Tibial nerve (tissue), 4 donors: Measurements from ENCODE around the gene FEM1B. TPM values are rescaled to one million over a fixed set of nuclear protein-coding genes. Genes with fewer than 3 reads are reported as not detected.

Experiments
- DNase-seq, 2 donors: peaks; one replicate each; pipeline ENCODE4 v3.0.0-alpha.2; 2019; ENCODE audit warnings: low spot score in 2 of 2
- H3K27ac ChIP-seq, 4 donors: fragments of 200-600 bp; sonication (generic) in 3 of 4; one replicate each; pipeline ENCODE4 v1.5.1; 2017 to 2019; ENCODE audit warnings: mild to moderate bottlenecking in 1 of 4
- H3K27me3 ChIP-seq, 2 donors: fragments of 200-600 bp; sonication (generic) in 1 of 2; one replicate each; pipeline versions ENCODE4 v1.5.1 to v1.6.0; 2017 to 2019
- H3K36me3 ChIP-seq, 3 donors: fragments of 200-600 bp; sonication (generic); one replicate each; pipeline ENCODE4 v1.5.1; 2018 to 2019
- H3K4me1 ChIP-seq, 4 donors: fragments of 200-600 bp; sonication (generic) in 3 of 4; one replicate each; pipeline ENCODE4 v1.5.1; 2017 to 2019
- H3K4me3 ChIP-seq, 4 donors: fragments of 200-600 bp; sonication (generic) in 3 of 4; one replicate each; pipeline ENCODE4 v1.5.1; 2017 to 2019; ENCODE audit warnings: mild to moderate bottlenecking in 1 of 4, moderate library complexity in 1 of 4
- H3K9me3 ChIP-seq, 4 donors: fragments of 200-600 bp; sonication (generic) in 3 of 4; one replicate each; pipeline ENCODE4 v1.5.1; 2017 to 2019
- CTCF ChIP-seq, 5 experiments: fragments of 200-600 bp in 3 of 5; fragments of 450-650 bp in 2 of 5; sonication (generic) in 3 of 5; IDR thresholded peaks; one replicate each; pipeline ENCODE4 v1.5.1; 2016 to 2019; ENCODE audit warnings: antibody characterized with exemption in 5 of 5, mild to moderate bottlenecking in 3 of 5, moderate library complexity in 2 of 5
- EP300 ChIP-seq, 2 donors: sonication (generic); formaldehyde crosslinking; IDR thresholded peaks; one replicate each; pipeline ENCODE4 v1.6.1; 2017; ENCODE audit warnings: antibody characterized with exemption in 2 of 2, mild to moderate bottlenecking in 1 of 2
- POLR2A ChIP-seq, 2 donors: fragments of 450-650 bp; IDR thresholded peaks; one replicate each; pipeline ENCODE4 v1.6.1; 2017; ENCODE audit warnings: antibody characterized with exemption in 2 of 2, mild to moderate bottlenecking in 2 of 2, moderate library complexity in 2 of 2
- WGBS, 2 donors: methylation state at CpG; one replicate each; pipeline ENCODE4 v1.1.5; 2018; 5-methylcytosine and 5-hydroxymethylcytosine counted together
- total RNA-seq, 4 donors: library from RNA; depleted of rRNA; stranded (reverse); fragments of >200 nt; gene quantifications; one replicate each; pipeline ENCODE4 v1.1.0, GENCODE V29; 2016

The FEM1B gene
- total RNA-seq, 4 donors from 2014 or later: 39.0 to 47.6 (median 39.9) TPM

- Histone ChIP-seq H3K36me3 (no peaks in the 10 kb centered on the region), H3K9me3 (no peaks in the 10 kb centered on the region), H3K27me3 (no peaks in the 10 kb centered on the region), H3K27ac (no peak overlapping the region), H3K4me3 (no peak overlapping the region), H3K4me1 (peaks cover 0 to 38% (median 16%) of the 10 kb centered on the region in 4 donors)
- no peak for TF ChIP-seq EP300 (IDR thresholded peaks at IDR 0.05)
- TF ChIP-seq POLR2A (IDR thresholded peaks at IDR 0.05): no peak
- no peak for TF ChIP-seq CTCF (IDR thresholded peaks at IDR 0.05)
- WGBS, 2 donors: 85 to 86% methylated on average over 2 of the region's 2 CpGs
- DNase-seq: no peak
Measured at GRCh38 chr15:68303134-68303533, 25.6 kb downstream of the FEM1B start.

GRCh38 chr15:68303560-68304436, 26.3 kb downstream of the FEM1B start:
- TF ChIP-seq EP300 (IDR thresholded peaks at IDR 0.05): no peak
- TF ChIP-seq POLR2A (IDR thresholded peaks at IDR 0.05): no peak
- no peak for TF ChIP-seq CTCF (IDR thresholded peaks at IDR 0.05)
- Histone ChIP-seq H3K9me3 (no peaks in the 10 kb centered on the region), H3K4me3 (no peak overlapping the region), H3K27ac (no peak overlapping the region), H3K36me3 (no peaks in the 10 kb centered on the region), H3K4me1 (peaks cover 0 to 32% (median 16%) of the 10 kb centered on the region in 4 donors), H3K27me3 (no peaks in the 10 kb centered on the region)
- 75% methylated on average over 14 to 15 of the region's 15 CpGs for WGBS, 2 donors
- DNase-seq: no peak

- 78 to 79% methylated on average over 15 of the region's 15 CpGs for WGBS, 2 donors
- H3K4me1 ChIP-seq: peaks cover 0 to 26% (median 10%) of the 10 kb centered on the region in 4 donors
- no peaks in the 10 kb centered on the region for H3K36me3 ChIP-seq
- no peak for TF ChIP-seq POLR2A (IDR thresholded peaks at IDR 0.05)
- TF ChIP-seq EP300 (IDR thresholded peaks at IDR 0.05): no peak
- TF ChIP-seq CTCF (IDR thresholded peaks at IDR 0.05): no peak
- H3K9me3 ChIP-seq: no peaks in the 10 kb centered on the region
- H3K4me3 ChIP-seq: no peak overlapping the region
- no peaks in the 10 kb centered on the region for H3K27me3 ChIP-seq
- no peak overlapping the region for H3K27ac ChIP-seq
- DNase-seq: no peak
Measured at GRCh38 chr15:68304589-68305337, 27.2 kb downstream of the FEM1B start.

- DNase-seq: no peak
- no peaks in the 10 kb centered on the region for H3K27me3 ChIP-seq
- H3K9me3 ChIP-seq: no peaks in the 10 kb centered on the region
- WGBS, 2 donors: 75 to 86% methylated on average over 6 of the region's 6 CpGs
- TF ChIP-seq EP300 (IDR thresholded peaks at IDR 0.05): no peak
- TF ChIP-seq CTCF (IDR thresholded peaks at IDR 0.05): no peak
- TF ChIP-seq POLR2A (IDR thresholded peaks at IDR 0.05): no peak
- H3K27ac ChIP-seq: no peak overlapping the region
- H3K36me3 ChIP-seq: no peaks in the 10 kb centered on the region
- H3K4me3 ChIP-seq: no peak overlapping the region
- peaks cover 0 to 26% (median 7%) of the 10 kb centered on the region in 4 donors for H3K4me1 ChIP-seq
Measured at GRCh38 chr15:68305420-68305871, 27.9 kb downstream of the FEM1B start.
